Measurements from ENCODE around the gene CBL.
A peak's percentile ranks its signal among the peaks of the same experiment; 100 is the strongest.

DNA sequence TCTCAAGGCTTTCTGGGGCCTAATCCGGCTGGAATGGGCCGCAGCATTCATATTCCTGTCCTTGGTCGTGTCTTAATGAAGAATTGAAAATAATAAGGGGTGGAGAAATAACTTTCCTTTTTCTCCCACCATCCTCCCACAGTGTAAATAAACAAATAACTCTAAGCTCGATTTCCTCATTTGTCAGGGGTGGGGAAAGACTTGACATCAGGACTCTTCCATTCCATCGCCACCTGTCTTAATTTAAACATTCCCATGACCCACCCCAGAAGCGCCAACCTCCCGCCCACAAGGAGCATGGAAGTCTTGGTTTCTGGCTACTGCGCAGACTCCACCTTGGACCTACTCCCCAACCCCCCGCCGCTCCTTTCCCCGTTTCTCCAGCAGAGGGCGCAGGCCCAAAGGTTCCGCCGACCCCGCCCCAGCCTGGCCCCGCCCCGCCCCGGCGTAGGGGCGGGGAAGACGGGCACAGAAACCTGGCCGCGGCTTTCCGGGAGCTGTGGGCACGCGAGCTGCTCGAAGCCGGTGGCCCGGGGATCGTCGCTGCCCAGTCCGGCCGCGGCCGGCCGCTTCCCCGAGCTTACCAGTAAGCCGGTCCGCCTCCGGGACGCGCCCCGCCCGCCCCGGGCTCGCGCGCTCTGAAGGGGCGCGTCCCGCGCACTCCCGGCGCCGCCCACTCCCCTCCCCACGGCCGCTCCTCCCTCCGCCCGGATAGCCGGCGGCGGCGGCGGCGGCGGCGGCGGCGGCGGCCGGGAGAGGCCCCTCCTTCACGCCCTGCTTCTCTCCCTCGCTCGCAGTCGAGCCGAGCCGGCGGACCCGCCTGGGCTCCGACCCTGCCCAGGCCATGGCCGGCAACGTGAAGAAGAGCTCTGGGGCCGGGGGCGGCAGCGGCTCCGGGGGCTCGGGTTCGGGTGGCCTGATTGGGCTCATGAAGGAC is at the start of gene CBL:
- TF ChIP-seq ZNF76 (tag by site-specific recombination; IDR thresholded peaks at IDR 0.05; ENCODE audit: borderline replicate concordance, low read depth) = peak; percentile 44; the same call in 1 of the 2 replicates
- TF ChIP-seq ZNF214 (tag by site-specific recombination; IDR thresholded peaks at IDR 0.05; ENCODE audit: borderline replicate concordance) = no peak
- TF ChIP-seq, protein P1, sequence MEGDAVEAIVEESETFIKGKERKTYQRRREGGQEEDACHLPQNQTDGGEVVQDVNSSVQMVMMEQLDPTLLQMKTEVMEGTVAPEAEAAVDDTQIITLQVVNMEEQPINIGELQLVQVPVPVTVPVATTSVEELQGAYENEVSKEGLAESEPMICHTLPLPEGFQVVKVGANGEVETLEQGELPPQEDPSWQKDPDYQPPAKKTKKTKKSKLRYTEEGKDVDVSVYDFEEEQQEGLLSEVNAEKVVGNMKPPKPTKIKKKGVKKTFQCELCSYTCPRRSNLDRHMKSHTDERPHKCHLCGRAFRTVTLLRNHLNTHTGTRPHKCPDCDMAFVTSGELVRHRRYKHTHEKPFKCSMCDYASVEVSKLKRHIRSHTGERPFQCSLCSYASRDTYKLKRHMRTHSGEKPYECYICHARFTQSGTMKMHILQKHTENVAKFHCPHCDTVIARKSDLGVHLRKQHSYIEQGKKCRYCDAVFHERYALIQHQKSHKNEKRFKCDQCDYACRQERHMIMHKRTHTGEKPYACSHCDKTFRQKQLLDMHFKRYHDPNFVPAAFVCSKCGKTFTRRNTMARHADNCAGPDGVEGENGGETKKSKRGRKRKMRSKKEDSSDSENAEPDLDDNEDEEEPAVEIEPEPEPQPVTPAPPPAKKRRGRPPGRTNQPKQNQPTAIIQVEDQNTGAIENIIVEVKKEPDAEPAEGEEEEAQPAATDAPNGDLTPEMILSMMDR (tag by site-specific recombination; IDR thresholded peaks at IDR 0.05) = peak; percentile 73
- no peak; the same call in 1 of the 2 replicates for TF ChIP-seq GLIS2 (tag by site-specific recombination; IDR thresholded peaks at IDR 0.05)
- no peak for TF ChIP-seq ZNF544 (tag by site-specific recombination; IDR thresholded peaks at IDR 0.05)
- TF ChIP-seq, protein P2, sequence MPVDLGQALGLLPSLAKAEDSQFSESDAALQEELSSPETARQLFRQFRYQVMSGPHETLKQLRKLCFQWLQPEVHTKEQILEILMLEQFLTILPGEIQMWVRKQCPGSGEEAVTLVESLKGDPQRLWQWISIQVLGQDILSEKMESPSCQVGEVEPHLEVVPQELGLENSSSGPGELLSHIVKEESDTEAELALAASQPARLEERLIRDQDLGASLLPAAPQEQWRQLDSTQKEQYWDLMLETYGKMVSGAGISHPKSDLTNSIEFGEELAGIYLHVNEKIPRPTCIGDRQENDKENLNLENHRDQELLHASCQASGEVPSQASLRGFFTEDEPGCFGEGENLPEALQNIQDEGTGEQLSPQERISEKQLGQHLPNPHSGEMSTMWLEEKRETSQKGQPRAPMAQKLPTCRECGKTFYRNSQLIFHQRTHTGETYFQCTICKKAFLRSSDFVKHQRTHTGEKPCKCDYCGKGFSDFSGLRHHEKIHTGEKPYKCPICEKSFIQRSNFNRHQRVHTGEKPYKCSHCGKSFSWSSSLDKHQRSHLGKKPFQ (tag by site-specific recombination; IDR thresholded peaks at IDR 0.05) = no peak
- TF ChIP-seq ZEB2 (tag by site-specific recombination; IDR thresholded peaks at IDR 0.05) = no peak; the same call in 1 of the 2 replicates
- TF ChIP-seq, protein P3, sequence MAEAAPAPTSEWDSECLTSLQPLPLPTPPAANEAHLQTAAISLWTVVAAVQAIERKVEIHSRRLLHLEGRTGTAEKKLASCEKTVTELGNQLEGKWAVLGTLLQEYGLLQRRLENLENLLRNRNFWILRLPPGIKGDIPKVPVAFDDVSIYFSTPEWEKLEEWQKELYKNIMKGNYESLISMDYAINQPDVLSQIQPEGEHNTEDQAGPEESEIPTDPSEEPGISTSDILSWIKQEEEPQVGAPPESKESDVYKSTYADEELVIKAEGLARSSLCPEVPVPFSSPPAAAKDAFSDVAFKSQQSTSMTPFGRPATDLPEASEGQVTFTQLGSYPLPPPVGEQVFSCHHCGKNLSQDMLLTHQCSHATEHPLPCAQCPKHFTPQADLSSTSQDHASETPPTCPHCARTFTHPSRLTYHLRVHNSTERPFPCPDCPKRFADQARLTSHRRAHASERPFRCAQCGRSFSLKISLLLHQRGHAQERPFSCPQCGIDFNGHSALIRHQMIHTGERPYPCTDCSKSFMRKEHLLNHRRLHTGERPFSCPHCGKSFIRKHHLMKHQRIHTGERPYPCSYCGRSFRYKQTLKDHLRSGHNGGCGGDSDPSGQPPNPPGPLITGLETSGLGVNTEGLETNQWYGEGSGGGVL (tag by site-specific recombination; IDR thresholded peaks at IDR 0.05) = no peak
